ENCODE data around the gene PROCR.
"Not testable (repeated sequence)": the region's sequence is repeated elsewhere in the genome, so short reads cannot be mapped to it uniquely, and the experiment has no call there.

PROCR gene

GRCh38 chr20:35165221-35166185, 6.4 kb upstream of the PROCR start:
- no peak for DNase-seq (ENCODE audit: low read depth)

- DNase-seq (ENCODE audit: low read depth): no peak
These were observed 5.5 kb upstream of the PROCR start for GRCh38 chr20:35166242-35166830.

GRCh38 chr20:35167787-35168186, 4.1 kb upstream of the PROCR start:
- DNase-seq (ENCODE audit: low read depth): no peak

- not testable (repeated sequence) for DNase-seq (ENCODE audit: low read depth)
These were observed 3.0 kb upstream of the PROCR start for GRCh38 chr20:35168701-35169409.

- no peak for DNase-seq (ENCODE audit: low read depth)
These were observed 477 bp upstream of the PROCR start for GRCh38 chr20:35171438-35171752.

GRCh38 chr20:35172434-35172806, 548 bp downstream of the PROCR start:
- DNase-seq (ENCODE audit: low read depth): no peak

GRCh38 chr20:35173576-35174192, 1.8 kb downstream of the PROCR start:
- no peak for DNase-seq (ENCODE audit: low read depth)

- no peak for DNase-seq (ENCODE audit: low read depth)
These were observed 2.8 kb downstream of the PROCR start for GRCh38 chr20:35174458-35175216.

- no peak for DNase-seq (ENCODE audit: low read depth)
These were observed 4.3 kb downstream of the PROCR start for GRCh38 chr20:35176132-35176531.

GRCh38 chr20:35179292-35180212, 7.7 kb downstream of the PROCR start:
- DNase-seq (ENCODE audit: low read depth): no peak

- no peak for DNase-seq (ENCODE audit: low read depth)
These were observed 8.4 kb downstream of the PROCR start for GRCh38 chr20:35180266-35180665.

- DNase-seq (ENCODE audit: low read depth): peak; percentile 33
These were observed 9.9 kb downstream of the PROCR start for GRCh38 chr20:35181731-35182130.

- not testable (repeated sequence) for DNase-seq (ENCODE audit: low read depth)
These were observed 14.9 kb downstream of the PROCR start for GRCh38 chr20:35186691-35187289.

- DNase-seq (ENCODE audit: low read depth): no peak
These were observed 15.8 kb downstream of the PROCR start for GRCh38 chr20:35187584-35188190.

GRCh38 chr20:35189223-35189622, 17.4 kb downstream of the PROCR start:
- not testable (repeated sequence) for DNase-seq (ENCODE audit: low read depth)

- no peak for DNase-seq (ENCODE audit: low read depth)
These were observed 18.7 kb downstream of the PROCR start for GRCh38 chr20:35190556-35190955.

- no peak for DNase-seq (ENCODE audit: low read depth)
These were observed 19.7 kb downstream of the PROCR start for GRCh38 chr20:35191419-35192117.

- no peak for DNase-seq (ENCODE audit: low read depth)
These were observed 20.4 kb downstream of the PROCR start for GRCh38 chr20:35192118-35192872.
